Loucy (cell line): ENCODE measurements around the gene GNPTAB.
"Not testable (repeated sequence)": the region's sequence is repeated elsewhere in the genome, so short reads cannot be mapped to it uniquely, and the experiment has no call there.

Source experiments
- H2AFZ ChIP-seq: fragments of 200-600 bp; sonication (generic); 2 replicates; pipeline ENCODE4 v1.6.0; 2016; ENCODE audit warnings: antibody characterized with exemption, mild to moderate bottlenecking, low read length, moderate library complexity
- H3F3A ChIP-seq: fragments of 200-600 bp; 2 replicates; pipeline ENCODE4 v1.6.0; 2016; ENCODE audit warnings: antibody characterized with exemption, low read depth, mild to moderate bottlenecking
- H3K27me3 ChIP-seq: fragments of 200-600 bp; sonication (generic); 2 replicates; pipeline ENCODE4 v1.6.1; 2014; ENCODE audit warnings: low read length, mild to moderate bottlenecking; ENCODE audit not compliant: insufficient read depth, poor library complexity, severe bottlenecking
- H3K36me3 ChIP-seq: fragments of 200-600 bp; sonication (generic); 2 replicates; pipeline ENCODE4 v1.6.1; 2016; ENCODE audit warnings: low read length; ENCODE audit not compliant: insufficient read depth
- H3K4me1 ChIP-seq: fragments of 200-600 bp; sonication (generic); 2 replicates; pipeline ENCODE4 v1.5.1; 2014; ENCODE audit warnings: low read length, mild to moderate bottlenecking; ENCODE audit not compliant: insufficient read depth, poor library complexity, severe bottlenecking
- H3K4me2 ChIP-seq: fragments of 200-600 bp; sonication (generic); 2 replicates; pipeline ENCODE4 v1.6.0; 2014; ENCODE audit warnings: antibody characterized with exemption, low read length, low read depth, mild to moderate bottlenecking; ENCODE audit not compliant: poor library complexity, severe bottlenecking
- H3K4me3 ChIP-seq: fragments of 200-600 bp; sonication (generic); 2 replicates; pipeline ENCODE4 v1.5.1; 2014; ENCODE audit warnings: low read length, mild to moderate bottlenecking, mixed read lengths; ENCODE audit not compliant: poor library complexity, severe bottlenecking
- H3K79me2 ChIP-seq: fragments of 200-600 bp; sonication (generic); 2 replicates; pipeline ENCODE4 v1.6.1; 2014; ENCODE audit warnings: low read length; ENCODE audit not compliant: insufficient read depth
- H3K9ac ChIP-seq: fragments of 200-600 bp; sonication (generic); 2 replicates; pipeline ENCODE4 v1.6.0; 2014; ENCODE audit warnings: mild to moderate bottlenecking, low read depth, low read length, moderate library complexity; ENCODE audit not compliant: poor library complexity, severe bottlenecking
- H3K9me2 ChIP-seq: fragments of 200-600 bp; sonication (generic); replicated peaks from 2 replicates; pipeline ENCODE4 v1.6.1; 2016; ENCODE audit warnings: low read depth, low read length, mixed read lengths
- H3K9me3 ChIP-seq: fragments of 200-600 bp; sonication (generic); 2 replicates; pipeline ENCODE4 v1.6.1; 2014; ENCODE audit warnings: mild to moderate bottlenecking, antibody characterized with exemption, low read length, low read depth; ENCODE audit not compliant: insufficient read depth
- H4K20me1 ChIP-seq: fragments of 200-600 bp; sonication (generic); 2 replicates; pipeline ENCODE4 v1.6.0; 2014; ENCODE audit warnings: antibody characterized with exemption, low read length, mild to moderate bottlenecking; ENCODE audit not compliant: insufficient read depth, poor library complexity, severe bottlenecking
- EZH2phosphoT487 ChIP-seq: fragments of 200-600 bp; IDR thresholded peaks from 2 replicates; pipeline ENCODE4 v1.6.1; 2018; ENCODE audit warnings: antibody characterized with exemption, mild to moderate bottlenecking, moderate library complexity, borderline replicate concordance
- TF ChIP-seq, protein P1 (sequence below): fragments of 200-600 bp; sonication (generic); conservative IDR thresholded peaks from 2 replicates; pipeline ENCODE4 v1.5.1; 2014; ENCODE audit warnings: mild to moderate bottlenecking, antibody characterized with exemption, low read length

GNPTAB gene

GRCh38 chr12:101862245-101862644 lies 31.5 kb upstream of the GNPTAB start:
- Histone ChIP-seq H3K36me3 (no peaks in the 10 kb centered on the region), H3K4me2 (no peak overlapping the region), H2AFZ (no peak overlapping the region), H3K79me2 (no peaks in the 10 kb centered on the region), H3K4me3 (no peak overlapping the region), H3K4me1 (no peaks in the 10 kb centered on the region), H4K20me1 (no peaks in the 10 kb centered on the region), H3K9ac (no peak overlapping the region), H3K9me3 (no peaks in the 10 kb centered on the region), H3F3A (no peaks in the 10 kb centered on the region), H3K9me2 (no peaks in the 10 kb centered on the region), H3K27me3 (no peaks in the 10 kb centered on the region)
- TF ChIP-seq, protein P1, sequence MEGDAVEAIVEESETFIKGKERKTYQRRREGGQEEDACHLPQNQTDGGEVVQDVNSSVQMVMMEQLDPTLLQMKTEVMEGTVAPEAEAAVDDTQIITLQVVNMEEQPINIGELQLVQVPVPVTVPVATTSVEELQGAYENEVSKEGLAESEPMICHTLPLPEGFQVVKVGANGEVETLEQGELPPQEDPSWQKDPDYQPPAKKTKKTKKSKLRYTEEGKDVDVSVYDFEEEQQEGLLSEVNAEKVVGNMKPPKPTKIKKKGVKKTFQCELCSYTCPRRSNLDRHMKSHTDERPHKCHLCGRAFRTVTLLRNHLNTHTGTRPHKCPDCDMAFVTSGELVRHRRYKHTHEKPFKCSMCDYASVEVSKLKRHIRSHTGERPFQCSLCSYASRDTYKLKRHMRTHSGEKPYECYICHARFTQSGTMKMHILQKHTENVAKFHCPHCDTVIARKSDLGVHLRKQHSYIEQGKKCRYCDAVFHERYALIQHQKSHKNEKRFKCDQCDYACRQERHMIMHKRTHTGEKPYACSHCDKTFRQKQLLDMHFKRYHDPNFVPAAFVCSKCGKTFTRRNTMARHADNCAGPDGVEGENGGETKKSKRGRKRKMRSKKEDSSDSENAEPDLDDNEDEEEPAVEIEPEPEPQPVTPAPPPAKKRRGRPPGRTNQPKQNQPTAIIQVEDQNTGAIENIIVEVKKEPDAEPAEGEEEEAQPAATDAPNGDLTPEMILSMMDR, result no peak

GRCh38 chr12:101861688-101862087 lies 30.9 kb upstream of the GNPTAB start:
- H3K36me3 ChIP-seq, H3K4me3 ChIP-seq, H4K20me1 ChIP-seq, H3K4me1 ChIP-seq, H2AFZ ChIP-seq, H3K79me2 ChIP-seq, H3F3A ChIP-seq, H3K4me2 ChIP-seq, H3K9me2 ChIP-seq, H3K9ac ChIP-seq, H3K9me3 ChIP-seq, H3K27me3 ChIP-seq: not testable (repeated sequence)

- Histone ChIP-seq H3K4me2 (no peak overlapping the region), H3K36me3 (no peaks in the 10 kb centered on the region), H3K79me2 (no peaks in the 10 kb centered on the region), H3K9me3 (no peaks in the 10 kb centered on the region), H4K20me1 (no peaks in the 10 kb centered on the region), H3K4me1 (peaks cover 20% of the 10 kb centered on the region), H3F3A (peaks cover 9% of the 10 kb centered on the region; the same call in 1 of the 2 replicates), H3K27me3 (no peaks in the 10 kb centered on the region), H3K9me2 (no peaks in the 10 kb centered on the region), H3K9ac (no peak overlapping the region), H2AFZ (no peak overlapping the region), H3K4me3 (no peak overlapping the region)
- no peak for TF ChIP-seq EZH2phosphoT487
- TF ChIP-seq, protein P1, result no peak
Measured at GRCh38 chr12:101859664-101860607, 29.2 kb upstream of the GNPTAB start.

DNA sequence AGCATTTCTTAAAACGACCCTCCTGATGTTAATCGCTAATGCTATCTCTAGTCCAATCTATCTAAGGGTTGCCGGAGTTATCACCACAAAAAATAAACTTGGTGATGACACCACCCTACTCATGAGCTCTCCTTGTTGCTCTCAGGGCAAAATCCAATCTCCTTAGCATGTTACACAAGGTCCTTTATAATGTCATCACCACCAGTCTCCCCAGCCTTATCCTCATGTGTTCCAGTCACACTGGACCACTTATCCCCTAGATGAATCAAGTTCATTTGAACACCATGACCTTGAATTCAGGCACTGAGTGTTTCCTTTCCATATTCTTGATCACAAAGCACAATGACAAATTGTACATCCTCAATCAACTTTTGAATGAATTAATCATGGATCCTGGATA lies 27.6 kb upstream of the GNPTAB start:
- no peak overlapping the region for H3K4me2 ChIP-seq
- no peaks in the 10 kb centered on the region for H3K27me3 ChIP-seq
- no peak for TF ChIP-seq EZH2phosphoT487
- TF ChIP-seq, protein P1, result no peak
- no peak overlapping the region for H2AFZ ChIP-seq
- no peaks in the 10 kb centered on the region for H3K9me3 ChIP-seq
- no peaks in the 10 kb centered on the region for H3K9me2 ChIP-seq
- no peaks in the 10 kb centered on the region for H4K20me1 ChIP-seq
- peaks cover 11% of the 10 kb centered on the region; the same call in 1 of the 2 replicates for H3F3A ChIP-seq
- H3K79me2 ChIP-seq, result no peaks in the 10 kb centered on the region
- H3K9ac ChIP-seq, result no peak overlapping the region
- peaks cover 24% of the 10 kb centered on the region for H3K4me1 ChIP-seq
- H3K4me3 ChIP-seq, result no peak overlapping the region
- H3K36me3 ChIP-seq, result no peaks in the 10 kb centered on the region
